NCI-H526 (cell line): ENCODE data around the gene SCP2.
"Not testable (repeated sequence)": the region's sequence is repeated elsewhere in the genome, so short reads cannot be mapped to it uniquely, and the experiment has no call there.

Experiments used
- DNase-seq, 2 experiments: peaks; one replicate each; lab custom pipeline; 2025; lab: John Stamatoyannopoulos, UW

The SCP2 gene

GRCh38 chr1:52969234-52969633 lies 42.2 kb downstream of the SCP2 start:
- DNase-seq = not testable (repeated sequence)

- DNase-seq = peak; percentile 5 to 10
These were observed 43.1 kb downstream of the SCP2 start for GRCh38 chr1:52970149-52970548.

DNA sequence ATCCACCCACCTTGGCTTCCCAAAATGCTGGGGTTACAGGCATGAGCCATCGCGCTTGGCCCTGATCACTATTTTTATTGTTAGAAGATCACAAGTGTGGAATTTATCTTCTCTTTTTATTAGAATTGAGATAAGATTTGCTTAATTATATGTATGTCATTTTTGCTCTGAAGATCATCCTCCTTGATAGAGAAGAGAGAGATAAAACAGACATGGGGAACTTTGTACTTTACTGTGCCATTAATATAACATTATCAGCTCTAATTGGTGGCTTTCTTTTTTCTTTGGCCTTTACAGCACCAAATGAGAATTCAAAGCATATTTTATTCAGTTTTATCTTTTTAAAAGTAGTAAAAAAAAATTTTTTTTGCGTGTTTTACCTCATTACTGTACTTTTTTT lies 46.8 kb downstream of the SCP2 start:
- no peak for DNase-seq

GRCh38 chr1:52976183-52977035 lies 49.3 kb downstream of the SCP2 start:
- DNase-seq = no peak

DNA sequence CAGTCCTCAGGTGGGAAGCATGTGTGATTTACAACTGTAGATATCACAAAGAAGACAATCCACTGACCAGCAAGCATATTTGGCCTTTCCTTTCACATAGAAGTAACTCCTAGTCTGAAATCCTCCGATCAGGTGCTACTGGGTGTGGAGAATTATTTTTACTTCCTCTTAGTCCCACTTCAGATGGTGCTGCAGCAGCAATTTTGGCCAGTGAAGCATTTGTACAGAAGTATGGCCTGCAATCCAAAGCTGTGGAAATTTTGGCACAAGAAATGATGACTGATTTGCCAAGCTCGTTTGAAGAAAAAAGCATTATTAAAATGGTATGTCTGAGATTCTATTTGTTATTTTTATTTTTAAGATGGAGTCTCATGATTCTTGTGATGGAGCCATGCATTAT lies 51.0 kb downstream of the SCP2 start:
- no peak for DNase-seq

- DNase-seq = not testable (repeated sequence)
These were observed 65.7 kb downstream of the SCP2 start for GRCh38 chr1:52992733-52993132.

DNA sequence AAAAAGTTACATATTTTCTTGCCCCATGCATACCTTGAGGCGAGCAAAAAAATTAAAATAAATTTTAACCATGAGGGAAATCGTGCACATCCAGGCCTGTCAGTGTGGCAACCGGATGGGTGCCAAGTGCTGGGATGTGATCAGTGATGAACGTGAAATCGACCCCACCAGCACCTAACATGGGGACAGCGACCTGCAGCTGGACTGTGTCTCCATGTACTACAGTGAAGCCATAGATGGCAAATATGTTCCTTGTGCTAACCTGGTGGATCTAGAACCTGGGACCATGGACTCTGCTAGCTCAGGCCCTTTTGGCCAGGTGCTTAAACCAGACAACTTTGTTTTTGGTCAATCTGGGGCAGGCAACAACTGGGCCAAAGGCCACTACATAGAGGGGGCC lies 67.6 kb downstream of the SCP2 start:
- no peak for DNase-seq

DNA sequence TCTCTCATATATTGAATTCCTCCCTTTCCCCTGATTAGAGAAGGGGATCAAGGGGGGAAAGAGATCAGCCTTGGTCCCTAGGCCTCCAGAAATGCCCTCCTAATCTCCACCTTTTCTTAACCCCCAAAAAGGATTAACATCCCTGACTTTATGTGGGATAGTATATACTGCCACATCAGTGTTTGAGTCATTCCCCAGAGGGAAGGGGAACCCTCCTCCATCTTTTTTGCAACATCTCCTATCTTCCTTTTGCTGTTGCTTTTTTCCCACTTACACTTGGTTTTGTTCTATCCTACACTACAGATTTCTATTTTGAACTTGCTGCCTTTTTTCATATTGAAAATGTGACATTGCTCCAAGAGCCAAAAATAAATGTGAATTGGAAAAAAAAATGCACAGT lies 69.6 kb downstream of the SCP2 start:
- DNase-seq = no peak

GRCh38 chr1:53001128-53001527 lies 74.1 kb downstream of the SCP2 start:
- no peak for DNase-seq

DNA sequence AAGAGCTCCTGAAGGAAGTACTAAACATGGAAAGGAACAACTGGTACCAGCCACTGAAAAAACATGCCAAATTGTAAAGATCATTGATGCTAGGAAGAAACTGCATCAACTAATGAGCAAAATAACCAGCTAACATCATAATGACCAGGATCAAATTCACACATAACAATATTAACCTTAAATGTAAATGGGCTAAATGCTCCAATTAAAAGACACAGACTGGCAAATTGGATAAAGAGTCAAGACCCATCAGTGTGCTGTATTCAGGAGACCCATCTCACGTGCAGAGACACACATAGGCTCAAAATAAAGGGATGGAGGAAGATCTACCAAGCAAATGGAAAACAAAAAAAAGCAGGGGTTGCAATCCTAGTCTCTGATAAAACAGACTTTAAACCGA lies 79.5 kb downstream of the SCP2 start:
- not testable (repeated sequence) for DNase-seq

DNA sequence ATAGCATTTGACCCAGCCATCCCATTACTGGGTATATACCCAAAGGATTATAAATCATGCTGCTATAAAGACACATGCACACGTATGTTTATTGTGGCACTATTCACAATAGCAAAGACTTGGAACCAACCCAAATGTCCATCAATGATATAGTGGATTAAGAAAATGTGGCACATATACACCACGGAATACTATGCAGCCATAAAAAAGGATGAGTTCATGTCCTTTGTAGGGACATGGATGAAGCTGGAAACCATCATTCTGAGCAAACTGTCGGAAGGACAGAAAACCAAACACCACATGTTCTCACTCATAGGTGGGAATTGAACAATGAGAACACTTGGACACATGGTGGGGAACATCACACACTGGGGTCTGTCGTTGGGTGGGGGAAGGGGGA lies 83.2 kb downstream of the SCP2 start:
- not testable (repeated sequence) for DNase-seq

GRCh38 chr1:53011175-53011574 lies 84.1 kb downstream of the SCP2 start:
- DNase-seq = no peak

- peak; percentile 92 for DNase-seq
These were observed 87.9 kb downstream of the SCP2 start for GRCh38 chr1:53014791-53015507.

DNA sequence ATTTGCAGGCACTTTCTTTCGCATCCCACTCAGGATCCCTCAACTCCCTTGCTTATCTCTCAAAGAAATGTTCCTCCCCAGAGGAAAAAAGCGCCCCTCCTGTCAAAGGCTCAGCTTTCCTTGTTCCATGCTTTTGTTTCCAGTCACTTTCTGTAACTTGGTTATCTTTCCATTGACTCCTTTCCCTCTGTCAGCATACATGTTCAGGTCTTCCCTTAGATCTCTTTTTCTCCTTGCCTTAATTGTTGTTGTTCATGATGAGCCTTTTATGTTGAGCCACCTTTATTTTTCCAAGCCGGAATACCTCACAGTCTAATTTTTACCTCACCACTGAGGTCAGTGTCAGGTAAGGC lies 88.4 kb downstream of the SCP2 start:
- DNase-seq = no peak

DNA sequence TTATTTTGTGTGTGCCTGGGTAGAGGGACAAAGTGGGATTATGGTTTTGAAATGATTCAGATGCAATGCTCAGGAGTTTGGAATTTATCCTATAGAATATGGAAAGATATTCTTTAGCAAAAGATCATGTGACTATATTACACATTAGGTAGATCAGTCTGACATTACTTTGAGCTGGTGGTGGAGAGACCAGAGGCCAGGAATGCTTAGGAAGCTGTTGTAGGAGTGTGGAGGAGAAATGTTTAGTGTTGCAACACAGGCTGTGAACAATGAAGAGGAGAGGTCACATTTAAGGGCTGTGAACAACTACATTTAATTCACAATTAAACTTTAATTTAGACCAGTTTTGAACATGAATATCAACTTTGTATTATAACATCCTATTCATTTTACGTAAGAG lies 89.6 kb downstream of the SCP2 start:
- no peak for DNase-seq

DNA sequence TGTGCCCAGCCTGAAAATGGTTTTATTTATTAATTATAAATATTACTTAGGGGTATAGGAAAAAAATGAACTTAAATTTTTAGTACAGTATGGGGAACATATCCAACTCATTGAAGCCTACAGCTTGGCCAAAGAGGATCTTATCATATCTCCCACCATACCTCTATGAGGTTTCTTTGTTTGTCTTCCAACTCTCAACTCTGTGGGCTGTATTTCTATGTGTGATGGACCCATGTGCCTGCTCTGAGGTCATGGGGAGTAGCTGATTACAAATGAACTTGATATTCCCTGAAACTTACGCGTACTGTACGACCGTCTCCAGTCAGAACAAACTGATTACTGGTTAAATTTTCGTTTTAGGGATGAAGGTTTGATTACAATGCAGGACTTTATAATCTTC lies 93.5 kb downstream of the SCP2 start:
- no peak for DNase-seq

- DNase-seq = no peak
These were observed 95.1 kb downstream of the SCP2 start for GRCh38 chr1:53022179-53022578.

DNA sequence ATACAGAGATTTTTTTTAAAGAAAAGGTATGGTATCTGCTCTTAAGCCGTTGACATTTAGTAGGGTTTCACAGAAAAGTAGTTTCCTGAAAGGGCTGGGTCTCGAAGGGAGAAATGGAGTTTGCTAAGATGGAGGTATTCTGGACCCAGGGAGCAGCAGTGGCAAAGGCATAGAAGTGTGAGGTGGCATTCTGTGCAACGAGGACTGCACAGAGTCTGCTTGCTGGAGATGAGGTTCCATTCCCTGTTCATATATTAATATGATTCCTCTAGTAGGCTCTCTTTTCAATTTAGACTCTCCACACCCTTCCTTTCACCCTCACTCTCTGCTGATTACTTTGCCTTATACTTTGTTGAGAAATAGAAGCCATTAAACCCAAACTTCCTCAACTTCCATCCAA lies 96.5 kb downstream of the SCP2 start:
- DNase-seq = no peak

DNA sequence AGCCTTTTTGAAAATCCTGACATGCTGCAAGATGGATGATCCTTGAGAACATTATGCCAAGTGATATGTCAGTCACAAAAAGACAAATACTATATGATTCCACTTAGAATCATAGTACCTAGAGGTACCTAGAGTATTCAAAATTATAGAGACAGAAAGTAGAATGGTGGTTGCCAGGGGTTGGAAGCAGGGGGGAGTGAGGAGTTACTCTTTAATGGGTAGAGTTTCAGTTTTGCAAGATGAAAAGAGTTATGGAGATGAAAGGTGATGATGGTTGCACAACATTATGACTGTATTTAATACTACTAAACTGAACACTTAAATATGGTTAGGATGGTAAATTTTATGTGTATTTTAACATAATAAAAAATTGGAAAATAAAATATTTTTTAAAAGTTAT lies 97.0 kb downstream of the SCP2 start:
- no peak for DNase-seq

- DNase-seq = no peak
These were observed 98.1 kb downstream of the SCP2 start for GRCh38 chr1:53025034-53025768.

GRCh38 chr1:53025769-53026112 lies 98.7 kb downstream of the SCP2 start:
- DNase-seq = no peak

- no peak for DNase-seq
These were observed 99.2 kb downstream of the SCP2 start for GRCh38 chr1:53026254-53026653.

GRCh38 chr1:53031732-53032131 lies 104.7 kb downstream of the SCP2 start:
- no peak for DNase-seq
